ENCODE measurements around the gene CD302. TPM values are rescaled to one million over a fixed set of nuclear protein-coding genes. Genes with fewer than 3 reads are reported as not detected.
"Not testable (repeated sequence)": the region's sequence is repeated elsewhere in the genome, so short reads cannot be mapped to it uniquely, and the experiment has no call there.

Gene CD302
- total RNA-seq, 1 donor from 2014 or later: 21.9 TPM

DNA sequence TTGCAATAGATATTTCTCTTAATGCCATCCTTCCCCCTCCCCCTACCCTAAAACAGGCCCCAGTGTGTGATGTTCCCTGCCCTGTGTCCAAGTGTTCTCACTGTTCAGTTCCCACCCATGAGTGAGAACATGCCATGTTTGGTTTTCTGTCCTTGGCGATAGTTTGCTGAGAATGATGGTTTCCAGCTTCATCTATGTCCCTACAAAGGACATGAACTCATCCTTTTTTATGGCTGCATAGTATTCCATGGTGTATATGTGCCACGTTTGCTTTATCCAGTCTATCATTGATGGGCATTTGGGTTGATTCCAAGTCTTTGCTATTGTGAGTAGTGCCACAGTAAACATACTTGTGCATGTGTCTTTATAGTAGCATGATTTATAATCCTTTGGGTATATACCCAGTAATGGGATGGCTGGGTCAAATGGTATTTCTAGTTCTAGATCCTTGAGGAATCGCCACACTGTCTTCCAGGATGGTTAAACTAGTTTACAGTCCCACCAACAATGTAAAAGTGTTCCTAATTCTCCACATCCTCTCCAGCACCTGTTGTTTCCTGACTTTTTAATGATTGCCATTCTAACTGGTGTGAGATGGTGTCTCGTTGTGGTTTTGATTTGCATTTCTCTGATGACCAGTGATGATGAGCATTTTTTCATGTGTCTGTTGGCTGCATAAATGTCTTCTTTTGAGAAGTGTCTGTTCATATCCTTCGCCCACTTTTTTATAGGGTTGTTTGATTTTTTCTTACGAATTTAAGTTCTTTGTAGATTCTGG is 73.0 kb downstream of the CD302 start:
- intact Hi-C loops (cut with DNase I); ATAC-seq; DNase-seq (ENCODE audit: missing footprints): not testable (repeated sequence)

DNA sequence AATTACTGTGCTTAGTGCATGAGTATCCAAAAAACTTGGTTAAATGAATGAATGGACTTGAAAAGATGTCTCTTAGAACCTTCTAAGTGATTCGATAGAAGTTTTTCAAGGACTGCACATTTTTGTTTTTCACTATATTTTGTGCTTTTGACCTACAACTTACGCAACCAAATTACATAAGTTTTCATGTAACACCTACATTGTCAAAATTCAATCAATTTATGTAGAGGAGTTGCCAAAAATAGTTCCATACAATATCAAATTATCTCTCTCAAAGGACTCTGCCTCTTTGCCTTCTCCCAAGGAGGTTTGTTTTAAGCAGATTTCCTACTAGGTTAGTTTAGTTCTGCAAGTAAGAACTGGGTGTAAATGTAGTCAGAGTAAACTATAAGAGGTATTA is 75.4 kb downstream of the CD302 start:
- DNase-seq (ENCODE audit: missing footprints): no peak
- ATAC-seq: no peak
- intact Hi-C loops (cut with DNase I): no loop called here

GRCh38 chr2:159720676-159721075 is 77.3 kb downstream of the CD302 start:
- intact Hi-C loops (cut with DNase I): no loop called here
- no peak for ATAC-seq
- DNase-seq (ENCODE audit: missing footprints): no peak

Other genes starting within 250 kb of the CD302 start
- 35.3 TPM for gene BAZ2B, start 181.7 kb downstream of the CD302 start, total RNA-seq
- 79.3 TPM for gene MARCHF7, start 85.7 kb downstream of the CD302 start, total RNA-seq
- gene LY75, start 106.5 kb upstream of the CD302 start, total RNA-seq: 0.57 TPM